Omental fat pad (tissue), 4 donors: ENCODE measurements around the gene MAPK8IP3. TPM values are rescaled to one million over a fixed set of nuclear protein-coding genes. Genes with fewer than 3 reads are reported as not detected.

ENCODE experiments used
- ATAC-seq: fragments of 150-250 bp; one replicate; pipeline ENCODE4 v1.9.1; 2016; ENCODE audit warnings: mild to moderate bottlenecking, moderate library complexity; ENCODE audit not compliant: low FRiP score
- DNase-seq: peaks from one replicate; pipeline ENCODE4 v3.0.0-alpha.2; 2019; ENCODE audit warnings: low spot score
- CTCF ChIP-seq, 3 donors: fragments of 450-650 bp; IDR thresholded peaks; one replicate each; pipeline ENCODE4 v1.5.1; 2016 to 2017; ENCODE audit warnings: antibody characterized with exemption in 3 of 3, mild to moderate bottlenecking in 3 of 3, moderate library complexity in 2 of 3
- total RNA-seq, 4 donors: library from RNA; depleted of rRNA; stranded (reverse); fragments of >200 nt; gene quantifications; one replicate each; pipeline ENCODE4 v1.1.0, GENCODE V29; 2016

The MAPK8IP3 gene
- total RNA-seq, 4 donors from 2014 or later, result 27.3 to 73.3 (median 51.6) TPM

- no peak for TF ChIP-seq CTCF (IDR thresholded peaks at IDR 0.05)
- ATAC-seq (no peak), DNase-seq (no peak)
Observed at GRCh38 chr16:1745900-1746692, 40.1 kb downstream of the MAPK8IP3 start.

- no peak for DNase-seq
- TF ChIP-seq CTCF (IDR thresholded peaks at IDR 0.05), result no peak
- ATAC-seq, result no peak
Observed at GRCh38 chr16:1746693-1747195, 40.7 kb downstream of the MAPK8IP3 start.

GRCh38 chr16:1747934-1748333, 41.9 kb downstream of the MAPK8IP3 start:
- ATAC-seq, result no peak
- DNase-seq, result no peak
- TF ChIP-seq CTCF (IDR thresholded peaks at IDR 0.05), result no peak

GRCh38 chr16:1749152-1750117, 43.4 kb downstream of the MAPK8IP3 start:
- DNase-seq, result no peak
- TF ChIP-seq CTCF (IDR thresholded peaks at IDR 0.05), result no peak
- no peak for ATAC-seq

- TF ChIP-seq CTCF (IDR thresholded peaks at IDR 0.05), result no peak
- no peak for DNase-seq
- no peak for ATAC-seq
Observed at GRCh38 chr16:1751946-1752345, 46.0 kb downstream of the MAPK8IP3 start.

GRCh38 chr16:1752853-1753252, 46.9 kb downstream of the MAPK8IP3 start:
- DNase-seq (no peak), ATAC-seq (no peak)
- TF ChIP-seq CTCF (IDR thresholded peaks at IDR 0.05), result no peak
